HepG2 (cell line): ENCODE results near the gene DNAJC7. TPM values are rescaled to one million over a fixed set of nuclear protein-coding genes. Genes with fewer than 3 reads are reported as not detected.

Experiments used
- AFF4 ChIP-seq: sonication (generic); formaldehyde crosslinking; IDR thresholded peaks from 2 replicates; pipeline ENCODE4 v1.4.0; 2020; ENCODE audit warnings: missing genetic modification reagents
- EED ChIP-seq: sonication (generic); formaldehyde crosslinking; IDR thresholded peaks from 2 replicates; pipeline ENCODE4 v1.5.0; 2020; ENCODE audit warnings: mild to moderate bottlenecking, missing genetic modification reagents
- FOSL1 ChIP-seq: sonication (generic); formaldehyde crosslinking; IDR thresholded peaks from 2 replicates; pipeline ENCODE4 v1.9.0; 2021; ENCODE audit warnings: missing genetic modification reagents, borderline replicate concordance
- GMEB1 ChIP-seq: sonication (generic); formaldehyde crosslinking; IDR thresholded peaks from 2 replicates; pipeline ENCODE4 v1.5.1; 2020; ENCODE audit warnings: missing genetic modification reagents, mild to moderate bottlenecking, borderline replicate concordance
- GTF3A ChIP-seq: sonication (generic); formaldehyde crosslinking; conservative IDR thresholded peaks from 2 replicates; pipeline ENCODE4 v1.4.0; 2020; ENCODE audit warnings: mild to moderate bottlenecking, missing genetic modification reagents
- ISL2 ChIP-seq: sonication (generic); formaldehyde crosslinking; IDR thresholded peaks from 2 replicates; pipeline ENCODE4 v1.5.0; 2020; ENCODE audit warnings: missing genetic modification reagents
- MTA1 ChIP-seq: sonication (generic); formaldehyde crosslinking; IDR thresholded peaks from 2 replicates; pipeline ENCODE4 v1.4.0; 2020; ENCODE audit warnings: missing genetic modification reagents, mild to moderate bottlenecking, borderline replicate concordance
- PPARG ChIP-seq: conservative IDR thresholded peaks from 2 replicates; pipeline ENCODE4 v1.6.1; 2016; ENCODE audit warnings: missing biosample characterization, missing genetic modification reagents
- PRPF4 ChIP-seq: fragments of 200-400 bp; formaldehyde crosslinking; IDR thresholded peaks from 2 replicates; pipeline ENCODE4 v1.6.1; 2016; ENCODE audit warnings: low read length, low read depth; ENCODE audit not compliant: poor library complexity, severe bottlenecking
- RFX1 ChIP-seq: fragments of 450-650 bp; IDR thresholded peaks from 2 replicates; pipeline ENCODE4 v1.6.1; 2017
- SNAPC2 ChIP-seq: sonication (generic); formaldehyde crosslinking; IDR thresholded peaks from 2 replicates; pipeline ENCODE4 v1.8.1; 2022; ENCODE audit warnings: mild to moderate bottlenecking, missing genetic modification reagents
- ZBTB26 ChIP-seq: IDR thresholded peaks from 2 replicates; pipeline ENCODE4 v1.6.1; 2016; ENCODE audit warnings: missing compliant biosample characterization, missing genetic modification reagents, borderline replicate concordance
- ZNF331 ChIP-seq: sonication (generic); formaldehyde crosslinking; IDR thresholded peaks from 2 replicates; pipeline ENCODE4 v1.4.0; 2020; ENCODE audit warnings: missing genetic modification reagents
- ZNF446 ChIP-seq: sonication (generic); formaldehyde crosslinking; IDR thresholded peaks from 2 replicates; pipeline ENCODE4 v1.5.0; 2020; ENCODE audit warnings: mild to moderate bottlenecking, missing genetic modification reagents
- polyA plus RNA-seq, 8 experiments: library from polyadenylated mRNA; depleted of rRNA in 3 of 8; stranded (reverse) in 7 of 8; unstranded in 1 of 8; fragments of >200 nt; fragmentation: Illumina TruSeq in 4 of 8; extraction: Trizol in 4 of 8; gene quantifications; 2 replicates each; pipeline versions ENCODE4 v1.2.1 to v1.2.3, GENCODE V29; 2011 to 2016; ENCODE audit warnings: low read depth in 4 of 8, missing spikeins in 1 of 8, mixed read lengths in 1 of 8; ENCODE audit not compliant: insufficient read depth in 1 of 8
- total RNA-seq, 5 experiments: library from RNA; depleted of rRNA; stranded (reverse); fragments of >200 nt; fragmentation: Illumina TruSeq; extraction: Trizol; gene quantifications; 2 replicates each; pipeline ENCODE4 v1.2.3, GENCODE V29; 2016; ENCODE audit warnings: low read depth in 1 of 5
- TF ChIP-seq, protein P1 (sequence below): sonication (generic); formaldehyde crosslinking; IDR thresholded peaks from 2 replicates; pipeline ENCODE4 v1.9.0; 2021; ENCODE audit warnings: missing genetic modification reagents, borderline replicate concordance
- TF ChIP-seq, protein P2 (sequence below): IDR thresholded peaks from 2 replicates; pipeline ENCODE4 v1.6.1; 2012; ENCODE audit warnings: inconsistent platforms
- TF ChIP-seq, protein P3 (sequence below): sonication (generic); formaldehyde crosslinking; IDR thresholded peaks from 2 replicates; pipeline ENCODE4 v1.8.0; 2023; ENCODE audit warnings: mild to moderate bottlenecking, missing genetic modification reagents
- TF ChIP-seq, protein P4 (sequence below): IDR thresholded peaks from 2 replicates; pipeline ENCODE4 v1.6.1; 2016; ENCODE audit warnings: control low read depth

Gene DNAJC7
- total and polyA plus RNA-seq, 2 of the 13 experiments (the other 11 are each of a cell fraction or from before 2014, with no cell fraction given), result 47.7 to 132 TPM

DNA sequence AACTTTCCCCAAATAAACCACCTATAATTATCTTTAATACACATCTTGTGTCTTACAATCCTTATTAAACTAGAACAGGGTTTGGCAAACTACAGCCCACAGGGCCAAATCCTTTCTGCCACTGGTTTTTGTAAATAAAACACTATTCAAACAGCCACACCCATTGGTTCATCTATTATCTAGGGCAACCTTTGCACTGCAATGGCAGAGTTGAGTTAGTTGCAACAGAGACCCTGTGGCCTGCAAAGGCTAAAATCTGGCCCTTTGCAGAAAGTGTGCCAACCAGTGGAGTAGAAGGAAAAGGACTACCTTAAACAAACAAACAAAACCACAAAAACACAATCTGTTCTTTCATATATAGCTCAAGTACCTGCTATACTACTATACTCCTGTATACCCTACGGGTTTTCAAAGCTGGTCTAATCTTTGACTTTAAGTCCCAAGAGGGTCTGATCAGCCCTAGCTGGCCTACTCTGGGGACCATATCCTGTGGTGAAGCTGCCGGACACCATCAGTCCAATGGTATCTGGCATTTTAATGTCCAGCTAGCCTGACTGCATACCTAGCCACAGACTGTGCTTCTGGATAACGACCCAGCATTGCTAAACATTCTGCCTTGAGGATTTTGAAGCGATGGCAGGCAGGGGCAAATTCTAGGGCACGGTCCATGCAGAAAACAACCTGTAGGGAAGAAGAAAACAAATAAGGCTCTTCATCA, 27.4 kb downstream of the DNAJC7 start (continued):
- TF ChIP-seq, protein P1, sequence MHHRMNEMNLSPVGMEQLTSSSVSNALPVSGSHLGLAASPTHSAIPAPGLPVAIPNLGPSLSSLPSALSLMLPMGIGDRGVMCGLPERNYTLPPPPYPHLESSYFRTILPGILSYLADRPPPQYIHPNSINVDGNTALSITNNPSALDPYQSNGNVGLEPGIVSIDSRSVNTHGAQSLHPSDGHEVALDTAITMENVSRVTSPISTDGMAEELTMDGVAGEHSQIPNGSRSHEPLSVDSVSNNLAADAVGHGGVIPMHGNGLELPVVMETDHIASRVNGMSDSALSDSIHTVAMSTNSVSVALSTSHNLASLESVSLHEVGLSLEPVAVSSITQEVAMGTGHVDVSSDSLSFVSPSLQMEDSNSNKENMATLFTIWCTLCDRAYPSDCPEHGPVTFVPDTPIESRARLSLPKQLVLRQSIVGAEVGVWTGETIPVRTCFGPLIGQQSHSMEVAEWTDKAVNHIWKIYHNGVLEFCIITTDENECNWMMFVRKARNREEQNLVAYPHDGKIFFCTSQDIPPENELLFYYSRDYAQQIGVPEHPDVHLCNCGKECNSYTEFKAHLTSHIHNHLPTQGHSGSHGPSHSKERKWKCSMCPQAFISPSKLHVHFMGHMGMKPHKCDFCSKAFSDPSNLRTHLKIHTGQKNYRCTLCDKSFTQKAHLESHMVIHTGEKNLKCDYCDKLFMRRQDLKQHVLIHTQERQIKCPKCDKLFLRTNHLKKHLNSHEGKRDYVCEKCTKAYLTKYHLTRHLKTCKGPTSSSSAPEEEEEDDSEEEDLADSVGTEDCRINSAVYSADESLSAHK (CRISPR knock-in tag), result no peak
- TF ChIP-seq, protein P2, sequence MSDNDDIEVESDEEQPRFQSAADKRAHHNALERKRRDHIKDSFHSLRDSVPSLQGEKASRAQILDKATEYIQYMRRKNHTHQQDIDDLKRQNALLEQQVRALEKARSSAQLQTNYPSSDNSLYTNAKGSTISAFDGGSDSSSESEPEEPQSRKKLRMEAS, result peak; percentile 44; the same call in 1 of the 2 replicates
- no peak for TF ChIP-seq FOSL1 (CRISPR knock-in tag)
- no peak for TF ChIP-seq ISL2 (CRISPR knock-in tag)
- TF ChIP-seq ZNF446 (CRISPR knock-in tag), result no peak
- no peak for TF ChIP-seq EED (CRISPR knock-in tag)
- no peak for TF ChIP-seq ZBTB26
- peak; percentile 80 for TF ChIP-seq ZNF331 (CRISPR knock-in tag)
- no peak for TF ChIP-seq GMEB1 (CRISPR knock-in tag)
- TF ChIP-seq RFX1, result no peak
- TF ChIP-seq SNAPC2 (CRISPR knock-in tag), result no peak
- TF ChIP-seq, protein P3, sequence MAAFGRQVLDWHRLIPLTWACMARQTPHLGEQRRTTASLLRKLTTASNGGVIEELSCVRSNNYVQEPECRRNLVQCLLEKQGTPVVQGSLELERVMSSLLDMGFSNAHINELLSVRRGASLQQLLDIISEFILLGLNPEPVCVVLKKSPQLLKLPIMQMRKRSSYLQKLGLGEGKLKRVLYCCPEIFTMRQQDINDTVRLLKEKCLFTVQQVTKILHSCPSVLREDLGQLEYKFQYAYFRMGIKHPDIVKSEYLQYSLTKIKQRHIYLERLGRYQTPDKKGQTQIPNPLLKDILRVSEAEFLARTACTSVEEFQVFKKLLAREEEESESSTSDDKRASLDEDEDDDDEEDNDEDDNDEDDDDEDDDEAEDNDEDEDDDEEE (CRISPR knock-in tag), result 0 out of 2 replicates have a peak, but pooled peaks have one; percentile 37
- no peak for TF ChIP-seq GTF3A (CRISPR knock-in tag)
- TF ChIP-seq MTA1 (CRISPR knock-in tag), result no peak
- TF ChIP-seq AFF4 (CRISPR knock-in tag), result no peak
- TF ChIP-seq, protein P4, sequence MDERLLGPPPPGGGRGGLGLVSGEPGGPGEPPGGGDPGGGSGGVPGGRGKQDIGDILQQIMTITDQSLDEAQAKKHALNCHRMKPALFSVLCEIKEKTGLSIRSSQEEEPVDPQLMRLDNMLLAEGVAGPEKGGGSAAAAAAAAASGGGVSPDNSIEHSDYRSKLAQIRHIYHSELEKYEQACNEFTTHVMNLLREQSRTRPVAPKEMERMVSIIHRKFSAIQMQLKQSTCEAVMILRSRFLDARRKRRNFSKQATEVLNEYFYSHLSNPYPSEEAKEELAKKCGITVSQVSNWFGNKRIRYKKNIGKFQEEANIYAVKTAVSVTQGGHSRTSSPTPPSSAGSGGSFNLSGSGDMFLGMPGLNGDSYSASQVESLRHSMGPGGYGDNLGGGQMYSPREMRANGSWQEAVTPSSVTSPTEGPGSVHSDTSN (CRISPR knock-in tag), result no peak
- TF ChIP-seq PRPF4, result no peak
- peak; percentile 90 for TF ChIP-seq PPARG (CRISPR knock-in tag)
